ENCODE measurements around the gene RASA4.
"Not testable (repeated sequence)": the region's sequence is repeated elsewhere in the genome, so short reads cannot be mapped to it uniquely, and the experiment has no call there.

DNA sequence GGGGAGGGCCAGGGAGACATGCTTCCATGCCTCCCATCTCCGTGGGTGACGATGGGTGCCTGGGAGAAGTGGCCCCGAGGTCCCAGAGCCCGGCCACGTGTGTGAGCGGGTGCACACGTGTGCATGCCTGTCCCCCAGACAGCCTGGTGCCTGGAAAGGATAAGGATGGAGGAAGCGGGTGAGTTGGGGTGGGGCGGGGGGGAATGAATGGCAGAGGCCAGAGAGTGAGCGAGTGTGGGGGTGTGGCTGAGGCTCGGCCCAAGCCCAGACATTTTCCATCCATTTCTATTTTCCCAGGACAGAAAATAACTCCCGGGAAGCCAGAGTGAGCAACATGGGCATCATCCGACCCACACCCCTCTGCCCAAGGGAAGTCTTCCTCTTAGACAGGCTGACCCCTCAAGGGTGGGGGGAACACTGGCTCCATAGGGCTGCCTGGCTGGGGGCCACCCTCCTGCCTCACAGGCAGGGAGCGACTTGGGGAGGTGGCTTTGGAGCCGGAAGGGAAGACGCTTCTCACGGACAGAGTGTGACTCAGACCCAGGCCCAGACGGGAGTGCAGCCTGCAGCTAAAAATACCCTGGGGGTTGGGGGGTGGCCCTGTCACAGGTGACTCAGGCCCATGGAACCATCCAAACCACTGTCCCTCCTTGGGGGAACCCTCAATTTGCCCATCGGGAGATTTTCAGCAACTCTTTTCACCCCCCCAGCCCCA, 12.0 kb downstream of the RASA4 start:
- TF ChIP-seq, protein P1, sequence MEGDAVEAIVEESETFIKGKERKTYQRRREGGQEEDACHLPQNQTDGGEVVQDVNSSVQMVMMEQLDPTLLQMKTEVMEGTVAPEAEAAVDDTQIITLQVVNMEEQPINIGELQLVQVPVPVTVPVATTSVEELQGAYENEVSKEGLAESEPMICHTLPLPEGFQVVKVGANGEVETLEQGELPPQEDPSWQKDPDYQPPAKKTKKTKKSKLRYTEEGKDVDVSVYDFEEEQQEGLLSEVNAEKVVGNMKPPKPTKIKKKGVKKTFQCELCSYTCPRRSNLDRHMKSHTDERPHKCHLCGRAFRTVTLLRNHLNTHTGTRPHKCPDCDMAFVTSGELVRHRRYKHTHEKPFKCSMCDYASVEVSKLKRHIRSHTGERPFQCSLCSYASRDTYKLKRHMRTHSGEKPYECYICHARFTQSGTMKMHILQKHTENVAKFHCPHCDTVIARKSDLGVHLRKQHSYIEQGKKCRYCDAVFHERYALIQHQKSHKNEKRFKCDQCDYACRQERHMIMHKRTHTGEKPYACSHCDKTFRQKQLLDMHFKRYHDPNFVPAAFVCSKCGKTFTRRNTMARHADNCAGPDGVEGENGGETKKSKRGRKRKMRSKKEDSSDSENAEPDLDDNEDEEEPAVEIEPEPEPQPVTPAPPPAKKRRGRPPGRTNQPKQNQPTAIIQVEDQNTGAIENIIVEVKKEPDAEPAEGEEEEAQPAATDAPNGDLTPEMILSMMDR (IDR thresholded peaks at IDR 0.05; ENCODE audit: low read depth, low read length, poor library complexity, severe bottlenecking), result not testable (repeated sequence)
- not testable (repeated sequence) for TF ChIP-seq EZH2phosphoT487 (IDR thresholded peaks at IDR 0.05; ENCODE audit: borderline replicate concordance, low read length)

All from DOHH2 (cell line).